Parathyroid adenoma (tissue), 2 donors: ENCODE data around the gene OR52E2.

Experiments
- H2AFZ ChIP-seq: fragments of 300-600 bp; sonication (generic); one replicate; pipeline ENCODE4 v1.7.0; 2017; ENCODE audit warnings: antibody characterized with exemption, mild to moderate bottlenecking
- H3K27ac ChIP-seq: fragments of 300-600 bp; sonication (generic); one replicate; pipeline ENCODE4 v1.7.0; 2017
- H3K27me3 ChIP-seq: fragments of 300-600 bp; sonication (generic); one replicate; pipeline ENCODE4 v1.7.0; 2017; ENCODE audit warnings: low read length; ENCODE audit not compliant: control insufficient read depth, insufficient read depth
- H3K36me3 ChIP-seq: fragments of 300-600 bp; sonication (generic); one replicate; pipeline ENCODE4 v1.7.0; 2017; ENCODE audit warnings: low read length; ENCODE audit not compliant: control insufficient read depth, insufficient read depth
- H3K4me1 ChIP-seq: fragments of 300-600 bp; sonication (generic); one replicate; pipeline ENCODE4 v1.7.0; 2017; ENCODE audit warnings: control low read depth
- H3K4me2 ChIP-seq: fragments of 300-600 bp; sonication (generic); one replicate; pipeline ENCODE4 v1.7.0; 2017; ENCODE audit warnings: low read length
- H3K4me3 ChIP-seq: fragments of 300-600 bp; sonication (generic); one replicate; pipeline ENCODE4 v1.7.0; 2017; ENCODE audit warnings: low read depth, low read length
- H3K79me2 ChIP-seq: fragments of 300-600 bp; sonication (generic); one replicate; pipeline ENCODE4 v1.7.0; 2017; ENCODE audit warnings: control low read depth
- H3K9ac ChIP-seq: fragments of 300-600 bp; sonication (generic); one replicate; pipeline ENCODE4 v1.7.0; 2017; ENCODE audit warnings: mild to moderate bottlenecking
- H3K9me3 ChIP-seq: fragments of 300-600 bp; sonication (generic); one replicate; pipeline ENCODE4 v1.7.0; 2017; ENCODE audit warnings: low read length; ENCODE audit not compliant: control insufficient read depth
- TF ChIP-seq, protein P1 (sequence below): fragments of 300-600 bp; sonication (generic); IDR thresholded peaks from one replicate; pipeline ENCODE4 v1.7.0; 2017; ENCODE audit warnings: antibody characterized with exemption, mild to moderate bottlenecking
- donor health status: primary hyperparathyroidism.

Gene OR52E2

DNA sequence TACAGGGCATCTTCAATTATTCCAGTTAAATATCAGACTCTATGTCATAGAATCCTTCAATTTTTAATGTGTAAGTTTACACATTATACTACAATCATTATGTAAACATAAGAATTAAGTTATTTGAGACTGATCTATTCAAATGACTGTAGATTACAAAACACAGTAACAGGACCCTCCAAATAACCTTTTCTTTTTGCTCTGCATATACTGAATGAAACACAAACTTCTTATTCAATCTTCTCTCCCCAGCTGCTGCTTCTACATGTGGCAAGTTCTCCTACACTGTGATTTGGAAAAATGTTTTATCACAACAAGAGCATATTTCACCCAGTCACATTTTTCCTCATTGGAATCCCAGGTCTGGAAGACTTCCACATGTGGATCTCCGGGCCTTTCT, 13.2 kb downstream of the OR52E2 start, which contains the start of gene OR52J3:
OR52J3 (plus strand) TSS at position 301 of the 400 bp plus-strand sequence; CDS start at position 301, 0 bp downstream.
- Histone ChIP-seq H3K9me3 (no peaks in the 10 kb centered on the region), H3K4me1 (no peaks in the 10 kb centered on the region), H3K9ac (no peak within 1 kb of the TSS), H2AFZ (no peak within 1 kb of the TSS), H3K79me2 (no peaks in the 10 kb centered on the region), H3K36me3 (no peaks in the 10 kb centered on the region), H3K27ac (no peak within 1 kb of the TSS), H3K27me3 (no peaks in the 10 kb centered on the region), H3K4me2 (no peak within 1 kb of the TSS), H3K4me3 (no peak within 1 kb of the TSS)
- TF ChIP-seq, protein P1, sequence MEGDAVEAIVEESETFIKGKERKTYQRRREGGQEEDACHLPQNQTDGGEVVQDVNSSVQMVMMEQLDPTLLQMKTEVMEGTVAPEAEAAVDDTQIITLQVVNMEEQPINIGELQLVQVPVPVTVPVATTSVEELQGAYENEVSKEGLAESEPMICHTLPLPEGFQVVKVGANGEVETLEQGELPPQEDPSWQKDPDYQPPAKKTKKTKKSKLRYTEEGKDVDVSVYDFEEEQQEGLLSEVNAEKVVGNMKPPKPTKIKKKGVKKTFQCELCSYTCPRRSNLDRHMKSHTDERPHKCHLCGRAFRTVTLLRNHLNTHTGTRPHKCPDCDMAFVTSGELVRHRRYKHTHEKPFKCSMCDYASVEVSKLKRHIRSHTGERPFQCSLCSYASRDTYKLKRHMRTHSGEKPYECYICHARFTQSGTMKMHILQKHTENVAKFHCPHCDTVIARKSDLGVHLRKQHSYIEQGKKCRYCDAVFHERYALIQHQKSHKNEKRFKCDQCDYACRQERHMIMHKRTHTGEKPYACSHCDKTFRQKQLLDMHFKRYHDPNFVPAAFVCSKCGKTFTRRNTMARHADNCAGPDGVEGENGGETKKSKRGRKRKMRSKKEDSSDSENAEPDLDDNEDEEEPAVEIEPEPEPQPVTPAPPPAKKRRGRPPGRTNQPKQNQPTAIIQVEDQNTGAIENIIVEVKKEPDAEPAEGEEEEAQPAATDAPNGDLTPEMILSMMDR = no peak

DNA sequence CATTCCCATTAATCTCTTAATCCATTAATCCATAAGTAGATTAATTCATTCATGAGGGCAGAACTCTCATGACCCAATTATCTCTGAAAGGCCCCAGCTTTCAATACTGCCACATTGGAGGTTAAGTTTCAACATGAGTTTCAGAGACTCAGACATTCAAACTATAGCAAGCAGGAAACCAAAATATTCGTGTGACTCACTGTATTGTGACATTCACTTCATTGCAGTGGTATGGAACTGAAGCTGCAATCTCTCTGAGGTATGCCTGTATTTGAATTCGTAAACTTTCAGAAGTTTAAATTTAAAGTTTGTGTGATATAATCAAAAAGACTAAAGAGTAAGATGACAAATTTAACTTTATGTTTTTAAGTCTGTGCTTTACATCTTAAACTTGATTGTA, 16.0 kb downstream of the OR52E2 start:
- Histone ChIP-seq H3K9me3 (no peaks in the 10 kb centered on the region), H3K27ac (no peak overlapping the region), H3K79me2 (no peaks in the 10 kb centered on the region), H2AFZ (no peak overlapping the region), H3K9ac (no peak overlapping the region), H3K27me3 (no peaks in the 10 kb centered on the region), H3K4me3 (no peak overlapping the region), H3K36me3 (no peaks in the 10 kb centered on the region), H3K4me2 (no peak overlapping the region), H3K4me1 (no peaks in the 10 kb centered on the region)
- TF ChIP-seq, protein P1 = no peak

DNA sequence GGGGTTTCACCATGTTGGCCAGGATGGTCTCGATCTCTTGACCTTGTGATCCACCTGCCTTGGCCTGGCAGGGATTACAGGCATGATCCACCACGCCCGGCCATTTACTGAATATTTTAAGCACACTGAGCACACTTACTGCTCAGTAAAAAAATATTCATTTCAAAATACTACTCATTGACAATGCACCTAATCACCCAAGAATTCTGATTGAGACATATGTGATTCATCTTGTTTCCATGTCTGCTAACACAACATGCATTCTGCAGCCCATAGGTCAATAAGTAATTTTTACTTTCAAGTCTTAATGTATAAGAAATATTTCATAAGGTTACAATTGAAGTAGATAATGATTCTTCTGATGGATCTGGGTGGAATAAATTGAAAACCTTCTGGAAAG, 17.3 kb downstream of the OR52E2 start:
- Histone ChIP-seq H3K9me3 (no peaks in the 10 kb centered on the region), H3K36me3 (no peaks in the 10 kb centered on the region), H2AFZ (no peak overlapping the region), H3K4me2 (no peak overlapping the region), H3K4me3 (no peak overlapping the region), H3K4me1 (no peaks in the 10 kb centered on the region), H3K27me3 (no peaks in the 10 kb centered on the region), H3K9ac (no peak overlapping the region), H3K27ac (no peak overlapping the region), H3K79me2 (no peaks in the 10 kb centered on the region)
- TF ChIP-seq, protein P1 = no peak

DNA sequence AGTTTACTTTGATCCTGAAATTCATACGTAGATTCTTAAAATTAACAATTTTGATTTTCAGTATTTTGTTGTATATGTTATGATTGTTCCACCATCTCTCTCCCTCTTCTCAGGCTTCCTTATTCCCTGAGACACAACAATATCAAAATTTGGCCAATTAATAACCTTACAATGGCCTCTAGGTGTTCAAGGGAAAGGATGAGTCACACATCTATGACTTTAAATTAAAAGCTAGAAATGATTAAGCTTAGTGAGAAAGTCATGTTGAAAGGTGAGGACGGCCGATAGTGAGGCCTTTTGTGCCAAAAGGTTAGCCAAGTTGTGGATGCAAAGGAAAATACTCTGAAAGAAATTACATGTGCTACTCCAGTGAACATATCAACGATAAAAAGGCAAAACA, 18.6 kb downstream of the OR52E2 start:
- Histone ChIP-seq H3K27ac (no peak overlapping the region), H3K27me3 (no peaks in the 10 kb centered on the region), H3K4me2 (no peak overlapping the region), H2AFZ (no peak overlapping the region), H3K4me3 (no peak overlapping the region), H3K36me3 (no peaks in the 10 kb centered on the region), H3K9me3 (no peaks in the 10 kb centered on the region), H3K4me1 (no peaks in the 10 kb centered on the region), H3K9ac (no peak overlapping the region), H3K79me2 (no peaks in the 10 kb centered on the region)
- TF ChIP-seq, protein P1 = no peak

DNA sequence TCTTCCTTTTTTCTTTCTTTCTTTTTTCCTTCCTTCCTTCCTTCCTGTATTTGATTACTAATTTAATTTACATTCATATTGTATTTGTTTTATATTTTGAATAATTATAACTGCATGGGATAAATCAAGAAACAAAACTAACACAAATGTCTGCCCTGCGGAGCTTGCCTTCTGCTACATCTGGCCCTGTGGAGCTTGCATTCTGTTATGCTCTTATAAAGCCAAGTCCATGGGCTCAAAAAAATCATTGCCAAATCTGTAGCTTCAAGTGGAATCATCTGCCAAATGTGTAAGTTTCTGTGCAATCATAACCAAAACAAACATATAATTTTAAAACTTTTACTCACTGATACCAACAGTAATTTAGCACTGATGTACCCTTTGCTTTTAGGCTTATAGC, 21.1 kb downstream of the OR52E2 start:
- Histone ChIP-seq H3K79me2 (no peaks in the 10 kb centered on the region), H2AFZ (no peak overlapping the region), H3K4me3 (no peak overlapping the region), H3K27ac (no peak overlapping the region), H3K9ac (no peak overlapping the region), H3K4me2 (no peak overlapping the region), H3K9me3 (no peaks in the 10 kb centered on the region), H3K4me1 (no peaks in the 10 kb centered on the region), H3K36me3 (no peaks in the 10 kb centered on the region), H3K27me3 (no peaks in the 10 kb centered on the region)
- TF ChIP-seq, protein P1 = no peak
